Adipocyte (in vitro differentiated cells): ENCODE measurements around the gene LIN37.

Experiments used
- DNase-seq: peaks from one replicate; pipeline ENCODE4 v3.0.0-alpha.2; 2015; ENCODE audit warnings: low read depth
- H3K27me3 ChIP-seq: replicated peaks from 2 replicates; pipeline ENCODE4 v1.7.0; 2013; ENCODE audit warnings: mild to moderate bottlenecking, low read length, moderate library complexity; ENCODE audit not compliant: control insufficient read depth, insufficient read depth
- H3K36me3 ChIP-seq: 2 replicates; pipeline ENCODE4 v1.7.0; 2013; ENCODE audit warnings: low read length, mild to moderate bottlenecking, moderate library complexity; ENCODE audit not compliant: control insufficient read depth, insufficient read depth, severe bottlenecking
- H3K4me1 ChIP-seq: 2 replicates; pipeline ENCODE4 v1.7.0; 2013; ENCODE audit warnings: mild to moderate bottlenecking, low read length, moderate library complexity; ENCODE audit not compliant: control insufficient read depth, insufficient read depth
- H3K4me3 ChIP-seq: 2 replicates; pipeline ENCODE4 v1.7.0; 2013; ENCODE audit warnings: mild to moderate bottlenecking, low read length, moderate library complexity
- H3K9ac ChIP-seq: 2 replicates; pipeline ENCODE4 v1.7.0; 2013; ENCODE audit warnings: mild to moderate bottlenecking, low read length, moderate library complexity
- H3K9me3 ChIP-seq: 2 replicates; pipeline ENCODE4 v1.7.0; 2013; ENCODE audit warnings: mild to moderate bottlenecking, low read length, moderate library complexity; ENCODE audit not compliant: control insufficient read depth

Gene LIN37

GRCh38 chr19:35730326-35730725 lies 18.1 kb upstream of the LIN37 start:
- H3K9me3 ChIP-seq = no peaks in the 10 kb centered on the region
- no peaks in the 10 kb centered on the region for H3K27me3 ChIP-seq
- H3K9ac ChIP-seq = no peak overlapping the region
- no peak overlapping the region for H3K4me3 ChIP-seq
- H3K36me3 ChIP-seq = peaks cover 85% of the 10 kb centered on the region
- peaks cover 8% of the 10 kb centered on the region for H3K4me1 ChIP-seq
- no peak for DNase-seq

- Histone ChIP-seq H3K4me3 (no peak overlapping the region), H3K4me1 (peaks cover 8% of the 10 kb centered on the region), H3K27me3 (no peaks in the 10 kb centered on the region), H3K9ac (no peak overlapping the region), H3K9me3 (no peaks in the 10 kb centered on the region), H3K36me3 (peaks cover 81% of the 10 kb centered on the region)
- no peak for DNase-seq
These were observed 17.0 kb upstream of the LIN37 start for GRCh38 chr19:35731353-35731752.

GRCh38 chr19:35731779-35732405 lies 16.5 kb upstream of the LIN37 start:
- DNase-seq = no peak
- Histone ChIP-seq H3K4me3 (no peak overlapping the region), H3K4me1 (peaks cover 8% of the 10 kb centered on the region), H3K27me3 (no peaks in the 10 kb centered on the region), H3K36me3 (peaks cover 82% of the 10 kb centered on the region), H3K9me3 (no peaks in the 10 kb centered on the region), H3K9ac (no peak overlapping the region)

GRCh38 chr19:35732540-35733179 lies 15.7 kb upstream of the LIN37 start:
- no peaks in the 10 kb centered on the region for H3K9me3 ChIP-seq
- H3K4me1 ChIP-seq = peaks cover 8% of the 10 kb centered on the region
- no peaks in the 10 kb centered on the region for H3K27me3 ChIP-seq
- H3K36me3 ChIP-seq = peaks cover 82% of the 10 kb centered on the region
- H3K4me3 ChIP-seq = no peak overlapping the region
- no peak overlapping the region for H3K9ac ChIP-seq
- DNase-seq = no peak

GRCh38 chr19:35733180-35734125 lies 14.9 kb upstream of the LIN37 start:
- H3K9ac ChIP-seq = no peak overlapping the region
- DNase-seq = no peak
- peaks cover 8% of the 10 kb centered on the region for H3K4me1 ChIP-seq
- no peaks in the 10 kb centered on the region for H3K27me3 ChIP-seq
- no peak overlapping the region for H3K4me3 ChIP-seq
- peaks cover 82% of the 10 kb centered on the region for H3K36me3 ChIP-seq
- H3K9me3 ChIP-seq = no peaks in the 10 kb centered on the region

GRCh38 chr19:35734273-35734672 lies 14.1 kb upstream of the LIN37 start:
- no peak overlapping the region for H3K4me3 ChIP-seq
- no peaks in the 10 kb centered on the region for H3K9me3 ChIP-seq
- H3K36me3 ChIP-seq = peaks cover 79% of the 10 kb centered on the region
- peaks cover 14% of the 10 kb centered on the region for H3K4me1 ChIP-seq
- no peaks in the 10 kb centered on the region for H3K27me3 ChIP-seq
- no peak for DNase-seq
- H3K9ac ChIP-seq = no peak overlapping the region

GRCh38 chr19:35734889-35735288 lies 13.5 kb upstream of the LIN37 start:
- no peaks in the 10 kb centered on the region for H3K27me3 ChIP-seq
- no peak overlapping the region for H3K4me3 ChIP-seq
- no peaks in the 10 kb centered on the region for H3K9me3 ChIP-seq
- H3K36me3 ChIP-seq = peaks cover 73% of the 10 kb centered on the region
- H3K4me1 ChIP-seq = peaks cover 19% of the 10 kb centered on the region
- no peak for DNase-seq
- no peak overlapping the region for H3K9ac ChIP-seq

GRCh38 chr19:35736913-35737886 lies 11.2 kb upstream of the LIN37 start:
- Histone ChIP-seq H3K4me3 (no peak overlapping the region), H3K9me3 (no peaks in the 10 kb centered on the region), H3K9ac (no peak overlapping the region), H3K27me3 (no peaks in the 10 kb centered on the region), H3K4me1 (peaks cover 29% of the 10 kb centered on the region), H3K36me3 (peaks cover 50% of the 10 kb centered on the region)
- DNase-seq = no peak

- H3K9ac ChIP-seq = no peak overlapping the region
- no peaks in the 10 kb centered on the region for H3K9me3 ChIP-seq
- no peak for DNase-seq
- H3K27me3 ChIP-seq = no peaks in the 10 kb centered on the region
- peaks cover 52% of the 10 kb centered on the region for H3K36me3 ChIP-seq
- H3K4me3 ChIP-seq = no peak overlapping the region
- peaks cover 29% of the 10 kb centered on the region for H3K4me1 ChIP-seq
These were observed 10.1 kb upstream of the LIN37 start for GRCh38 chr19:35738021-35738886.

GRCh38 chr19:35738887-35739229 lies 9.5 kb upstream of the LIN37 start:
- peaks cover 24% of the 10 kb centered on the region for H3K4me1 ChIP-seq

More at GRCh38 chr19:35738887-35739229, 9.5 kb upstream of the LIN37 start:
- H3K27me3 ChIP-seq = no peaks in the 10 kb centered on the region
- H3K9ac ChIP-seq = no peak overlapping the region
- no peak for DNase-seq
- H3K4me3 ChIP-seq = no peak overlapping the region
- H3K9me3 ChIP-seq = no peaks in the 10 kb centered on the region
- H3K36me3 ChIP-seq = peaks cover 49% of the 10 kb centered on the region
